HepG2 (cell line): ENCODE results near the gene ACBD5. TPM values are rescaled to one million over a fixed set of nuclear protein-coding genes. Genes with fewer than 3 reads are reported as not detected.

Experiments
- CREM ChIP-seq, 2 experiments: sonication (generic) in 1 of 2; formaldehyde crosslinking in 1 of 2; IDR thresholded peaks; 2 replicates each; pipeline versions ENCODE4 v1.4.0 to v1.6.1; 2016 to 2020; ENCODE audit warnings: antibody characterized with exemption in 1 of 2, mild to moderate bottlenecking in 1 of 2, missing genetic modification reagents in 1 of 2
- FOXC1 ChIP-seq: sonication (generic); formaldehyde crosslinking; IDR thresholded peaks from 2 replicates; pipeline ENCODE4 v1.8.0; 2022; ENCODE audit warnings: mild to moderate bottlenecking, missing genetic modification reagents, borderline replicate concordance
- GABPA ChIP-seq, 2 experiments: IDR thresholded peaks; 2 replicates each; pipeline ENCODE4 v1.6.1; 2011 to 2016; ENCODE audit warnings: low read depth in 2 of 2, low read length in 1 of 2, missing biosample characterization in 1 of 2, missing genetic modification characterization in 1 of 2
- GATAD1 ChIP-seq: IDR thresholded peaks from 2 replicates; pipeline ENCODE4 v1.6.1; 2016; ENCODE audit warnings: missing genetic modification reagents, missing compliant biosample characterization
- GPN1 ChIP-seq: sonication (generic); formaldehyde crosslinking; IDR thresholded peaks from 2 replicates; pipeline ENCODE4 v1.5.1; 2020; ENCODE audit warnings: missing genetic modification reagents, borderline replicate concordance
- HMG20A ChIP-seq: IDR thresholded peaks from 2 replicates; pipeline ENCODE4 v1.6.1; 2016; ENCODE audit warnings: borderline replicate concordance
- KDM3A ChIP-seq: IDR thresholded peaks from 2 replicates; pipeline ENCODE4 v1.6.1; 2018; ENCODE audit warnings: low read depth, missing compliant biosample characterization
- MIXL1 ChIP-seq: IDR thresholded peaks from 2 replicates; pipeline ENCODE4 v1.6.1; 2016
- MXD4 ChIP-seq: IDR thresholded peaks from 2 replicates; pipeline ENCODE4 v1.6.1; 2016; ENCODE audit warnings: mild to moderate bottlenecking, missing biosample characterization, missing genetic modification reagents
- MYNN ChIP-seq: sonication (generic); formaldehyde crosslinking; IDR thresholded peaks from 2 replicates; pipeline ENCODE4 v1.4.0; 2020; ENCODE audit warnings: mild to moderate bottlenecking, low read depth, missing genetic modification reagents
- RAD51 ChIP-seq: fragments of 450-650 bp; IDR thresholded peaks from 2 replicates; pipeline ENCODE4 v1.6.1; 2016; ENCODE audit warnings: borderline replicate concordance
- RBFOX2 ChIP-seq: fragments of 200-400 bp; formaldehyde crosslinking; IDR thresholded peaks from 2 replicates; pipeline ENCODE4 v1.6.1; 2017; ENCODE audit warnings: low read depth, mild to moderate bottlenecking, low read length
- SIN3B ChIP-seq: fragments of 150-350 bp; IDR thresholded peaks from 2 replicates; pipeline ENCODE4 v1.6.1; 2014; ENCODE audit warnings: low read length
- SOX13 ChIP-seq, 3 experiments: fragments of 450-650 bp in 1 of 3; sonication (generic) in 1 of 3; formaldehyde crosslinking in 1 of 3; IDR thresholded peaks in 2 of 3; conservative IDR thresholded peaks in 1 of 3; 2 replicates each; pipeline versions ENCODE4 v1.5.0 to v1.6.1; 2016 to 2020; ENCODE audit warnings: antibody characterized with exemption in 1 of 3, mild to moderate bottlenecking in 1 of 3, missing compliant biosample characterization in 1 of 3, missing genetic modification reagents in 1 of 3, moderate library complexity in 1 of 3
- SP140L ChIP-seq: sonication (generic); formaldehyde crosslinking; IDR thresholded peaks from 2 replicates; pipeline ENCODE4 v1.4.0; 2020; ENCODE audit warnings: missing genetic modification reagents, borderline replicate concordance
- TMF1 ChIP-seq: sonication (generic); formaldehyde crosslinking; IDR thresholded peaks from 2 replicates; pipeline ENCODE4 v1.8.1; 2022; ENCODE audit warnings: low read depth, missing genetic modification reagents
- ZFAT ChIP-seq: sonication (generic); formaldehyde crosslinking; conservative IDR thresholded peaks from 2 replicates; pipeline ENCODE4 v1.8.1; 2023; ENCODE audit warnings: missing genetic modification reagents, inconsistent platforms
- ZNF143 ChIP-seq: sonication (generic); formaldehyde crosslinking; IDR thresholded peaks from 2 replicates; pipeline ENCODE4 v1.4.0; 2020; ENCODE audit warnings: missing genetic modification reagents
- ZNF605 ChIP-seq: sonication (generic); formaldehyde crosslinking; IDR thresholded peaks from 2 replicates; pipeline ENCODE4 v1.8.0; 2022; ENCODE audit warnings: mild to moderate bottlenecking, missing genetic modification reagents
- ZNF614 ChIP-seq: IDR thresholded peaks from 2 replicates; pipeline ENCODE4 v1.6.1; 2018; ENCODE audit warnings: missing biosample characterization, missing genetic modification reagents, inconsistent platforms, borderline replicate concordance
- ZNF773 ChIP-seq: sonication (generic); formaldehyde crosslinking; IDR thresholded peaks from 2 replicates; pipeline ENCODE4 v1.4.0; 2020; ENCODE audit warnings: missing genetic modification reagents, borderline replicate concordance
- ZNF788 ChIP-seq: sonication (generic); formaldehyde crosslinking; IDR thresholded peaks from 2 replicates; pipeline ENCODE4 v1.5.0; 2020; ENCODE audit warnings: mild to moderate bottlenecking, missing genetic modification reagents, borderline replicate concordance
- ZSCAN12 ChIP-seq: sonication (generic); formaldehyde crosslinking; IDR thresholded peaks from 2 replicates; pipeline ENCODE4 v1.9.0; 2021; ENCODE audit warnings: mild to moderate bottlenecking, missing genetic modification reagents
- polyA plus RNA-seq, 8 experiments: library from polyadenylated mRNA; depleted of rRNA in 3 of 8; stranded (reverse) in 7 of 8; unstranded in 1 of 8; fragments of >200 nt; fragmentation: Illumina TruSeq in 4 of 8; extraction: Trizol in 4 of 8; gene quantifications; 2 replicates each; pipeline versions ENCODE4 v1.2.1 to v1.2.3, GENCODE V29; 2011 to 2016; ENCODE audit warnings: low read depth in 4 of 8, missing spikeins in 1 of 8, mixed read lengths in 1 of 8; ENCODE audit not compliant: insufficient read depth in 1 of 8
- total RNA-seq, 5 experiments: library from RNA; depleted of rRNA; stranded (reverse); fragments of >200 nt; fragmentation: Illumina TruSeq; extraction: Trizol; gene quantifications; 2 replicates each; pipeline ENCODE4 v1.2.3, GENCODE V29; 2016; ENCODE audit warnings: low read depth in 1 of 5
- TF ChIP-seq, protein P1 (sequence below): sonication (generic); formaldehyde crosslinking; IDR thresholded peaks from 2 replicates; pipeline ENCODE4 v1.5.0; 2020; ENCODE audit warnings: missing genetic modification reagents
- TF ChIP-seq, protein P2 (sequence below): sonication (generic); formaldehyde crosslinking; IDR thresholded peaks from 2 replicates; pipeline ENCODE4 v1.4.0; 2020; ENCODE audit warnings: missing genetic modification reagents, borderline replicate concordance
- TF ChIP-seq, protein P3 (sequence below): IDR thresholded peaks from 2 replicates; pipeline ENCODE4 v1.6.1; 2016; ENCODE audit warnings: missing compliant biosample characterization, missing genetic modification reagents, borderline replicate concordance

The ACBD5 gene
- total and polyA plus RNA-seq, 2 of the 13 experiments (the other 11 are each of a cell fraction or from before 2014, with no cell fraction given), result 10.3 to 14.8 TPM

DNA sequence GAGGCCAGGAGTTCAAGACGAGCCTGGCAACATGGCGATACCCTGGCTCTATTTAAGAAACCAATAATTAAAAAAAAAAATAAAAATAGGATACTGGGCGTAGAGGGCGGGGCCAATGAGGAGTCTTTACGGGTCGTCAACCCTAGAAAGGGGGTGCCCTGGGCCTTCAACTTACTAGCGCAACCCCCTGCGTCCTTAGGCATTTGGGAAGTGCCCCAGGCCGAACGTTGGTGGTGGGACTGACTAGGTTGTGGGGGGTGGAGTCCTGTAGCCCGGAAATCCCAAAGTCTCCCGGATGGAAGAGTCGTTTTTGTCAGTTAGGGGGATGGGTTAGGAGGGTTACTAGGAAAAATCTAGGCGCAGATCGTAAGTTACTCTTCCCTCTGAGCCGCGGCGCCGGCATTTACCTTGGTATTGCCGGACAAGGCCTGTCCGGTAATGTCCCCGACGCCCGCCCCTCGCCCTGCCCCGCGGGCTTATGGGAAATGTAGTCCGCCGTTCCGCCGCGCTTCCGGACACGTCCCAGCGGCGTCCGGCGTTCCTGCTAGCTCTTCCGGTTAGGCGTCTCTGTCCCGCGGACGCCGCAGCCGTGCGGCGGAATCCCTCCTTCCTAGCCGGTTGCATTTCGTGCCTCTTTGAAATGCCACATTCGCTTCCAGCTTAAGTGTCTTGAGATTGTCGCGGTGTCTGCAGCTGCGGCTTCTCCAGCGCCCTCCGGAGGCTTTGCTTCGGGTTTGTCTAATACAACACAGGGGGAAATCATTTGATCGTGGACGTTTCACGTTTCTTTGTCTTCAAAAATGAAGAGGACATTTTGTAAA is 1.3 kb upstream of the ACBD5 start (continued):
- 0 out of 2 replicates have a peak, but pooled peaks have one; percentile 59 for TF ChIP-seq ZNF773 (CRISPR knock-in tag)
- no peak for TF ChIP-seq RAD51
- peak; percentile 91 for TF ChIP-seq RBFOX2
- TF ChIP-seq CREM (IDR thresholded peaks at IDR 0.05), result peak; percentile 88
- no peak for TF ChIP-seq CREM (CRISPR knock-in tag; IDR thresholded peaks at IDR 0.05)
- TF ChIP-seq, protein P1, sequence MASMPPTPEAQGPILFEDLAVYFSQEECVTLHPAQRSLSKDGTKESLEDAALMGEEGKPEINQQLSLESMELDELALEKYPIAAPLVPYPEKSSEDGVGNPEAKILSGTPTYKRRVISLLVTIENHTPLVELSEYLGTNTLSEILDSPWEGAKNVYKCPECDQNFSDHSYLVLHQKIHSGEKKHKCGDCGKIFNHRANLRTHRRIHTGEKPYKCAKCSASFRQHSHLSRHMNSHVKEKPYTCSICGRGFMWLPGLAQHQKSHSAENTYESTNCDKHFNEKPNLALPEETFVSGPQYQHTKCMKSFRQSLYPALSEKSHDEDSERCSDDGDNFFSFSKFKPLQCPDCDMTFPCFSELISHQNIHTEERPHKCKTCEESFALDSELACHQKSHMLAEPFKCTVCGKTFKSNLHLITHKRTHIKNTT (CRISPR knock-in tag), result no peak
- peak; percentile 75 for TF ChIP-seq KDM3A
- 0 out of 2 replicates have a peak, but pooled peaks have one; percentile 32 for TF ChIP-seq SP140L (CRISPR knock-in tag)
- peak; percentile 83 for TF ChIP-seq GATAD1 (CRISPR knock-in tag)
- TF ChIP-seq ZNF605, result peak; percentile 72; the same call in 1 of the 2 replicates
- TF ChIP-seq GABPA (IDR thresholded peaks at IDR 0.05; ENCODE audit: low read depth, low read length), result peak; percentile 90
- TF ChIP-seq GABPA (CRISPR knock-in tag; IDR thresholded peaks at IDR 0.05; ENCODE audit: low read depth), result peak; percentile 95
- peak; percentile 52; the same call in 1 of the 2 replicates for TF ChIP-seq SOX13 (IDR thresholded peaks at IDR 0.05)
- peak in 1 of 2 experiments; percentile 42; a peak in 1 of 4 replicates for TF ChIP-seq SOX13 (CRISPR knock-in tag; conservative IDR thresholded peaks at IDR 0.05 in 1 of 2, IDR thresholded peaks at IDR 0.05 in 1 of 2)
- no peak for TF ChIP-seq ZFAT (CRISPR knock-in tag)
- TF ChIP-seq MXD4 (CRISPR knock-in tag), result no peak
- TF ChIP-seq FOXC1 (CRISPR knock-in tag), result peak; percentile 38; the same call in 1 of the 2 replicates
- TF ChIP-seq ZNF788, result peak; percentile 47; the same call in 1 of the 2 replicates
- no peak for TF ChIP-seq SIN3B
- TF ChIP-seq ZNF614 (CRISPR knock-in tag), result peak; percentile 61; the same call in 1 of the 2 replicates
- TF ChIP-seq HMG20A (CRISPR knock-in tag), result no peak
- TF ChIP-seq TMF1, result no peak
- 0 out of 2 replicates have a peak, but pooled peaks have one; percentile 41 for TF ChIP-seq MYNN (CRISPR knock-in tag)
- TF ChIP-seq ZNF143 (CRISPR knock-in tag), result peak; percentile 96
- no peak; the same call in 1 of the 2 replicates for TF ChIP-seq ZSCAN12 (CRISPR knock-in tag)
- no peak for TF ChIP-seq GPN1 (CRISPR knock-in tag)
- TF ChIP-seq, protein P2, sequence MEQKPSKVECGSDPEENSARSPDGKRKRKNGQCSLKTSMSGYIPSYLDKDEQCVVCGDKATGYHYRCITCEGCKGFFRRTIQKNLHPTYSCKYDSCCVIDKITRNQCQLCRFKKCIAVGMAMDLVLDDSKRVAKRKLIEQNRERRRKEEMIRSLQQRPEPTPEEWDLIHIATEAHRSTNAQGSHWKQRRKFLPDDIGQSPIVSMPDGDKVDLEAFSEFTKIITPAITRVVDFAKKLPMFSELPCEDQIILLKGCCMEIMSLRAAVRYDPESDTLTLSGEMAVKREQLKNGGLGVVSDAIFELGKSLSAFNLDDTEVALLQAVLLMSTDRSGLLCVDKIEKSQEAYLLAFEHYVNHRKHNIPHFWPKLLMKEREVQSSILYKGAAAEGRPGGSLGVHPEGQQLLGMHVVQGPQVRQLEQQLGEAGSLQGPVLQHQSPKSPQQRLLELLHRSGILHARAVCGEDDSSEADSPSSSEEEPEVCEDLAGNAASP (CRISPR knock-in tag), result peak; percentile 63
- TF ChIP-seq MIXL1 (CRISPR knock-in tag), result peak; percentile 49; the same call in 1 of the 2 replicates
- TF ChIP-seq, protein P3, sequence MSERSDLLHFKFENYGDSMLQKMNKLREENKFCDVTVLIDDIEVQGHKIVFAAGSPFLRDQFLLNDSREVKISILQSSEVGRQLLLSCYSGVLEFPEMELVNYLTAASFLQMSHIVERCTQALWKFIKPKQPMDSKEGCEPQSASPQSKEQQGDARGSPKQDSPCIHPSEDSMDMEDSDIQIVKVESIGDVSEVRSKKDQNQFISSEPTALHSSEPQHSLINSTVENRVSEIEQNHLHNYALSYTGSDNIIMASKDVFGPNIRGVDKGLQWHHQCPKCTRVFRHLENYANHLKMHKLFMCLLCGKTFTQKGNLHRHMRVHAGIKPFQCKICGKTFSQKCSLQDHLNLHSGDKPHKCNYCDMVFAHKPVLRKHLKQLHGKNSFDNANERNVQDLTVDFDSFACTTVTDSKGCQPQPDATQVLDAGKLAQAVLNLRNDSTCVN (CRISPR knock-in tag), result peak; percentile 63; the same call in 1 of the 2 replicates
